GM19438 (cell line): ENCODE measurements around the gene ESPL1.
"Not testable (repeated sequence)": the region's sequence is repeated elsewhere in the genome, so short reads cannot be mapped to it uniquely, and the experiment has no call there.

Experiments
- ATAC-seq: cut with Tn5 transposase; IDR thresholded peaks from one replicate; pipeline ENCODE4 v1.9.1; 2021; ENCODE audit warnings: low read depth; ENCODE audit not compliant: unreplicated experiment

The ESPL1 gene

DNA sequence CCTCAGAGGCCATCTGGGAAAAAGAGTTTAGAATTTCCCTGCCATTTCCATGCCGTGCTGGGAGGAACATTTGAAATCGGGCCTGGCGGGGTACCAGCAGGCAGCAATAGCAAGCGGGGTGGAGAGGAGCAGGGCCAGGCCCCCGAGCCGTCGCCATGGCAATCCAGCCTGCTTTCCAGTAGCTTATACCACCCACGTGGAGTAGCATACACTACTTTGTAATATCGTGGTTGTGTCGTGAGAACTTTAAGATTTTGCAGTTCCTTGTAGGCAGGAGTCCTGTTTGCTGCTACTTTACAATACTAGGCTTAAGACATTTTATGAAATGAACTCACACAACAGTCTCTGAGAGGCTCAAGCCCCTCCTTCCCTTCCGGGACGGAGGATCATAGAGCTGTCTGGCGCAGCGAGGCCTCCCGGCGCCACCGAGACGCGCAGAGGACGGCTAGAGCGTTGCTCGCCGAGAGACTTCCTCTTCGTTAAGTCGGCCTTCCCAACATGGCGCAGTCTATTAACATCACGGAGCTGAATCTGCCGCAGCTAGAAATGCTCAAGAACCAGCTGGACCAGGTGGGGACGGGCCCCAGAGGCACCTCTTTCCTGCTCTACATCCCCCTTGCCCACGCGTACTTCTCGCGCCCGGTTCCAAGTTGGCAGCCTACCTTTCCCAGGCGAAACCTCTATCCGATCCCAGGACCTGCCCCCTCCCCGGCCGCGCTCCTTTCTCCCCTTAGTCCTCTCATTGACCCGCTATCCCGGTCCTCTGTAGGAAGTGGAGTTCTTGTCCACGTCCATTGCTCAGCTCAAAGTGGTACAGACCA is 27.2 kb downstream of the ESPL1 start, which contains the start of gene PFDN5:
Gene PFDN5 (plus strand): TSS at position 473 of the 821 bp plus-strand sequence. CDS start 26 bp downstream, at position 499.
- ATAC-seq = peak; percentile 83

DNA sequence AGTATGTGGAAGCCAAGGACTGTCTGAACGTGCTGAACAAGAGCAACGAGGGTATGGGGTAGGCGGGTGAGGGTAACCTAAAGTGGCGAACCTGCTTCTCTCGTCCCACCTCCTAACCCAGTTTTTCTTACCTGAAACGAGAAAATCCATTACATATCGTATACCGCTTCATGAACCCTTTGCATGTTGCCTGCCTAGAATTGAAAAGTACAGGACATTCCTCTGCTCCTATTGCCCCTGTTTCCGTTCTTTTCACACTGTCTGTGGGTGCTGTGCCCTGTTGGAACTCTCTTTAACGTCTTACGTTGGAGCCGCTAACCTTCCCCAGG is 27.8 kb downstream of the ESPL1 start:
- ATAC-seq = no peak

DNA sequence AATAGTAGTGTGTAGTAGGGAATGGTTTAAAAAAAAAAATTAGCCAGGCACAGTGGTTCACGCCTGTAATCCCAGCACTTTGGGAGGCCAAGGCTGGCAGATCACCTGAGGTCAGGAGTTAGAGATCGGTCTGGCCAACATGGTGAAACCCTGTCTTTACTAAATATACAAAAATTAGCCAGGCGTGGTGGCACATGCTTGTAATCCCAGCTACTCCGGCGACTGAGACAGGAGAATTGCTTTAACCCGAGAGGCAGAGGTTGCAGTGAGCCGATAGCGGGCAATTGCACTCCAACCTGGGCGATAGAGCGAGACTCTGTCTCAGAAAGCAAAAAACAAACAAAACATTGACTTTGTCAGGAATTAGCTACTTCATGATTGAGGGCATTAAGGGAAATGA is 29.0 kb downstream of the ESPL1 start:
- not testable (repeated sequence) for ATAC-seq

DNA sequence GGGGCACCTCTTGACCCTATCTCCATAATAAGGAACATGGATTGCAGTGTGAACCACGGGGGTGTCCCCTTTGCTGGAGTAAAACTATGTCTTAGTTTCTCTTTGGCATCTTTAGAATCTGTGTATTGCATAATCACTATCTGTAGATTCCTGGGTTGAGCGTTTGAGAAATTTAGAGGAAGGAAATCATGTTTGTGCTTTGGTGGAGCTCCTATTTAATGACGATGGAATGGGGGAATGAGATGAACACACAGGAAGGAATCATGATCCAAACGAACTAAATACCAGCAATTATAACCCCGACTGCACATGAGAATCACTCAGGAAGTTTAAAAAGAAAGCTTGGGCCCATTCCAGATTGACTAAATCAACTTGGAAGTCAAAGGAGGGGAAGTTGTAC is 30.1 kb downstream of the ESPL1 start:
- ATAC-seq = no peak

DNA sequence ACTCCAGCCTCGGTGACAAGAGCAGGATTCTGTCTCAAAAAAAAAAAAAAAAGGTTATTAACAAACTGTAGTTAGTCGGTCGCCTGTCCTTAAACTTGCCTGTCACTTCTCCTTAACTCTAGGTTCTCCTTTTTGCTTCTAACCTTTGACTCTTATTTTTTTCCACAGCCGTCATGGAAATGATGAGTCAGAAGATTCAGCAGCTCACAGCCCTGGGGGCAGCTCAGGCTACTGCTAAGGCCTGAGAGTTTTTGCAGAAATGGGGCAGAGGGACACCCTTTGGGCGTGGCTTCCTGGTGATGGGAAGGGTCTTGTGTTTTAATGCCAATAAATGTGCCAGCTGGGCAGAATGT is 31.0 kb downstream of the ESPL1 start:
- no peak for ATAC-seq

DNA sequence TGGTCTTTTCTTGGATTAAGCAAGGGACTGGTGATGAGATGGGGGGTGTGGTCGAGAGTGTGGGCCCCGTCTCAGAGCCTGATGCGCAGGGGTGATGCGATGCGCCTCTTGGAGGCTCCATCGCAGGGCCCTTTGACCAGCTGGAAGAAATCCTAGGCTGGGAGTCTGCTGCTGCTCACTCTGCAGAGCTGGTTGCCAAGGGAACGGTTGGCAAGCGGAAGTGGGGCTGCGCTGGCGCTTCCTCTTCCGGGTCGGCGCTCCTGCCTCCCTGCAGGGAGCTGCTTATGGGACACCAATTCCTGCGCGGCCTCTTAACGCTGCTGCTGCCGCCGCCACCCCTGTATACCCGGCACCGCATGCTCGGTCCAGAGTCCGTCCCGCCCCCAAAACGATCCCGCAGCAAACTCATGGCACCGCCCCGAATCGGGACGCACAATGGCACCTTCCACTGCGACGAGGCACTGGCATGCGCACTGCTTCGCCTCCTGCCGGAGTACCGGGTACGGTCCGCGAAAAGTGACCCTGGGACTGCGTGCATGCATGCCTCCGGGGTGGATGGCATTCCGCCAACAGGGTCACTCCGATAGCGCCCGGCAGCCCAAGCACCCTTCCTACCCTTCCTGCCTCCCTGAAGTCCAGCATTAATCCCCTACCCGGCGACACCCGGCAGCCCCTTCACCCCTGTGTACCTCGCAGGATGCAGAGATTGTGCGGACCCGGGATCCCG is 31.5 kb downstream of the ESPL1 start, which contains the start of gene MYG1:
Gene MYG1 (plus strand): TSS at position 242 of the 727 bp plus-strand sequence. CDS start 43 bp downstream, at position 285.
- ATAC-seq = peak; percentile 76

DNA sequence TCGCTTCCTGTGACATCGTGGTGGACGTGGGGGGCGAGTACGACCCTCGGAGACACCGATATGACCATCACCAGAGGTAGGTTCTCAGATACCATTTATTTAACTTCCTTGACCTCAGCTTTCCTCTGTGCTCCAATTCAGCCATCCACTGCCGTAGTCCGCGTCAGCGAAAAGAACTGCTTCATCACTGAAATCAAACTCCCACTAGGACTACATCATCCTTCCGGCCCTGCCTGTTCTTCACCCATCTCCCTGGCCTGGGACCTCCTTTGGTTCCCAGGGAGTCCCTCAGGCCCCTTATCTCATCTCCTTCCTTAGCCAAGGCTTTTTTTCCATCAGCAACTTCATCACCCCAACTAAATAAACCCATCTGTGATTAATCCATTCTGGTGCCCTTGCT is 32.1 kb downstream of the ESPL1 start:
- ATAC-seq = no peak

DNA sequence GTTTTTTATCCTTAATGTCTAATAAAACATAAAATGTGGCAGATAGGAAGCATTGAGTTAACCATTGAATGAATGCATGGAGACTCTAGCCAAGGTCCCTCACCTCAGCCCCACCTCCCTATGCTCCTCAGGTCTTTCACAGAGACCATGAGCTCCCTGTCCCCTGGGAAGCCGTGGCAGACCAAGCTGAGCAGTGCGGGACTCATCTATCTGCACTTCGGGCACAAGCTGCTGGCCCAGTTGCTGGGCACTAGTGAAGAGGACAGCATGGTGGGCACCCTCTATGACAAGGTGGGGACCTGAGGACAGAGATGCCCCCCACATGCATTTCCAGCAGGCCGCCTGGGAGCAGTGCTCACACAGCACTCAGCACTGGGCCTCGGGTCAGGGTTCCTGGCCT is 34.8 kb downstream of the ESPL1 start:
- no peak for ATAC-seq

DNA sequence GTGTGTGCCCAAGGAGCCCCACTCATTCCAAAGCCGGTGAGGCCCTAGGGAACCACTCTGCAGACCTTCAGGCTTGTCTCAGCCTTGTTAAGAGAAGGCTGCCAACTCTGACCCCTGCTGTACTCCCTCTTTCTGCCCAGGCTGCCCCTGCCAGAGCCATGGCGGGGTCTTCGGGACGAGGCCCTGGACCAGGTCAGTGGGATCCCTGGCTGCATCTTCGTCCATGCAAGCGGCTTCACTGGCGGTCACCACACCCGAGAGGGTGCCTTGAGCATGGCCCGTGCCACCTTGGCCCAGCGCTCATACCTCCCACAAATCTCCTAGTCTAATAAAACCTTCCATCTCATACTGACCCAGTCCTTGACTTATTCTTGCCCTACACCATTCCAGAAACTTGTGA is 38.7 kb downstream of the ESPL1 start:
- no peak for ATAC-seq

DNA sequence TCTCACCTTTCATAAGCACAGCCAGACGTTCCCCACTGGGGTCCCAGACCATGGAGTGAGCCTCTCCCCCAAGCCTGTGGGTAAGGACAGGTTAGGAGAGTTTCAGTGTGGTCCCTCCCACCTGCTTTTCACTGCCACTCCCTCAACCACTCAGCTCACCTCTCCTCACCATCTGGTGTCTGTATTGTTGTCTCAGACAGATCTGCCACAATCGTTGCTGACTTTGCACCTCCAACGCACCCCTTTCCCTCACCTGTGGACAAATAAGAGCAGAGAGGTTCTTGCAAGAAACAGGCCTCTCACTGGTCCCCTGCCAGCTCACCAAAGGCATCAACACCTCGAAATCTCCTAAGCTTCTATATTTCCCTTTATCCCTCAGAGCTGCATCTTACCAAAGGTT is 40.2 kb downstream of the ESPL1 start:
- ATAC-seq = no peak

DNA sequence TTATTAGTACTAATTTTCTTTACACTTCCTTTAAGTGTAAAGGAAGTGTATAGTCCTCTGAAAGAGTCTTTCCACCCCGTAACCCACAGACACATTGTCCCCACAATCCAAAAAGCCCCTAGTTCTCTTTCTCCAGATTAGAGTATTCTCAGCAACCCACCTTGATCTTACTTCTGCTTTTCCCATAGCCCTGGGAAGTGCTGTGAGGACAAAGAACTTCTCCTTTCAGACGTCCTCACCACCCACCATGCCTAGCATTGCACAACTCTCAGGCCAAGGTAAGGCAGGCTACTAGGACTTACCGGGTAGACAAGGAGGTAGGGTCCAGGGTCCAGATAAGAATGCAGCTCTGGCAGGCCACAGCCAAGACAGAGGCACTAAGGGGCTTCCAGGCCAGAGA is 45.9 kb downstream of the ESPL1 start:
- ATAC-seq = no peak

DNA sequence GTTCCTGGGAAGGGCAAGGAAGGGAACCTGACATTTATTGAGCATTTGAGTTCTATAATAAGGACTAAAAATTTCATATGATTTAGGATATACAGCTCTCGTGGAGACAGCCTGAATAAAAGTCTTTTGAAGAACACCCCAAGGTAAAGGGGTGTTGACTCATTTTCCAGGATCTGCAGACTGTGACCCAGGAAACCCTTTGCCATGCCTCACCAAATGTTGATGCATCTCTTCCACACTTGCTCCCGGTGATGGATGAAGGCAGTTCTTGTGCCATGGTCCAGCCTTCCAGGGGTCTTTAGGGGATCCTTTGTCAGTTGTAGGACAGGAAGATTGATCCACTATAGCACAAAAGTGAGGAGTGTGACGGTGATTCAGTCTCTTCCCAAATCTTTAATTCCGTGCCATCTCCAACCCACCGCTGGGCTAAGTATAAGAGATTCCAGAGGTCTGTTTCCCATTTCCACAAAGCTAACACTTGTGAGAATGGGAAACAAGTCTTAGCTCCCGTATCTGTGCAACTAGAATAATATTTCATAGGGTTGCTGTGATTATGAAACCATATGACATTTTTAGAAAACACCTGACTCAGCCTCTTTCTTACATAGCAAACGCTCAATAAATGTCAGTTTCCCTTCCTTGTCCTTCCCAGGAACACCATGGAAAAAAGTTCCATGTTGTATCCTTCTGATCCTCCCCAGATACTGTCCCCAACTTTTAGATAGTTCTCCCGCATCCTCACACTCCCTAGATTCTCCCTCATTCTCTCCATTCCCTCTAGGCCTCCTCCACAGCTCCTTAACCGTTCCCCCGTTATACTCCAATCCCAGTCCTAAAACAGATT is 52.5 kb downstream of the ESPL1 start:
- ATAC-seq = no peak

DNA sequence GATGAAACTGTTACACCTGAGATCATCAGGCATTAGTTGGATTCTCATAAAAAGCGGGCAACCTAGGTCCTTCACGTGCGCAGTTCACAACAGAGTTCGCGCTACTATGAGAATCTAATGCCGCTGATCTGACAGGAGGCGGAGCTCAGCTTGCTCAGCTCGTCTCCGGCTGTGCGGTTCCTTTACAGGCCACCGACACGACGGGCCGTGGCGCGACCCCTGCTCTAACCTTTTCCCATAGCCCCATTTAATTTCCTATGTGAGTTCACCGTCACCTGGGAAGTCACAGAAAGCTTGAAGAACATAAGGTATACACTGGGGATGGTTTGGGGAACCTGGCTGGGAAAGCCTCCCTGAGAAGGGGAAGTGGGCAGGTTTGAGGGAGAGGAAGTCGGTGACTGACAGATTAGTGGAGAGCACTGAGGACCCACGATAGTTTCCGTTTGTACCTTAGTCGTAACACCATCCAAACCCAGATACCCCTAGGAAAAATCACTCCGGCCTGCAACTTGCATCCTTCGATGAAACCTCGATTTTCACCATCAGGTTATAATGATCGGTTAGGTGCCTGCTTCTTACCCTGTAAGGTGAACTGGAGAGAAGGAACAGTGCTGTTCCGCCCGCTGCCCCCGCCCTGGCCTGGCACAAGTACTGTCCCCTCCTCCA is 56.1 kb downstream of the ESPL1 start:
- peak; percentile 40 for ATAC-seq

DNA sequence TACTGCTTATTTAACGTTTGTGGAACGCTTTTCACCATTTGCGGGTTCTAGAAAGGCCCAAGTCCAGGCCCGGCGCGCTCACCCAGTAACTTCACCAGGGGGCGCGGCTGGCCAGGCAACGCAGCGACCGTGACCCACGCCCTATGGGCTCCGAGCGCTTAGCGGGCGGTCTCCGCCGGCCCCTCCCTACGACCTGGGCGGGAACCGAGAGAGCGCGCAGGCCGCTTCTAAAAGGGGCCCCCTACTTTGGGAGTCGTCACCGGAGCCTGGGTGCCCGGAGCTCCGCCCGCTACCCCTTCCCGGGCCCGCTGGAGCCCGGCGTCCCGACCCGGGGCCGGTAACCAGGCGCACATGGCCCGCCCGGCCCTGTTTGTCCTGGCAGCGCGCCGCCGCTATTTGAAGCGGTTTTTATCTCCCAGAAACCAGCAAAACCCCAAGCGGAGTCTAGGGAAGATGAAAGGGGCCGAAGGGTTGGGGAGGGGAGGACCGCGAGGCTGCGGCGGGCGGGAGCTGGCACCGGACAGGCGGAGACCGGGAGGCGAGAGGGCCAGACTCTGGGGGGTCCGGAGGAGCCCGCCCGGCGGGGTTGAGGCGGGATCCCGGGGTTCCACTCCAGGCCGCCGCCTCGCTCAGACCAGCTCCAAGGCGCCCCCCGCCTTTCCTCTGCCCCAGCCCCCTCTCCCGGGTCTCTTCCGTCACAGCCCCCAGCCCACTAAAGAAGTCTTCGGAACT is 56.8 kb downstream of the ESPL1 start:
- ATAC-seq = peak; percentile 54

DNA sequence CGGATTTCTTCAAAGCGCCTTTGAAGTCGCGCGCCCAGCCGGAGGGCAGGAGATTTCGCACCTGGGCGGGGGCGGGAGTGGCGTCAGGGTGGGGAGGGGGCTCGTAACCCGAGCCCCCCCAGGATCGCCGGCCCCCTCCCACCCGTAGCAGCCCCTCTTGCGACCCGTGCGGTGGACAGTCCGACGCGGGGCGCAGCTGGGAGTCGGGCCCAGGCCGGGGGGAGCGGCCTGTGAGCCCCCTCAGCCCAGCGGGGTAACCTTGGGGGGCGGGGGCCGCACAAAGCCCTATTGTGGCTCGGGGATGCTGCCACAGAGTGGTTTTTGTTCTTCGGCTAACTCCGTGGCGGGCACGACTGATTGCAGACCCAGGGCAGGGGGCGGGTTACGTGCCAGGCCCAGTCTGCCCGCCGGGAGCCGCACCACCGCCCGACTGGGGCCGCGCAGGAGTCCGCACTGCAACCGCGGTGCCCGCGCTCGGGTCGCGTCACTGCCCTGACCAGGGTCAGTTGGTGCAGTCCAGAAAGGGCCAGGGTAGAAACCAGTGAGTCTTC is 57.5 kb downstream of the ESPL1 start:
- no peak for ATAC-seq

DNA sequence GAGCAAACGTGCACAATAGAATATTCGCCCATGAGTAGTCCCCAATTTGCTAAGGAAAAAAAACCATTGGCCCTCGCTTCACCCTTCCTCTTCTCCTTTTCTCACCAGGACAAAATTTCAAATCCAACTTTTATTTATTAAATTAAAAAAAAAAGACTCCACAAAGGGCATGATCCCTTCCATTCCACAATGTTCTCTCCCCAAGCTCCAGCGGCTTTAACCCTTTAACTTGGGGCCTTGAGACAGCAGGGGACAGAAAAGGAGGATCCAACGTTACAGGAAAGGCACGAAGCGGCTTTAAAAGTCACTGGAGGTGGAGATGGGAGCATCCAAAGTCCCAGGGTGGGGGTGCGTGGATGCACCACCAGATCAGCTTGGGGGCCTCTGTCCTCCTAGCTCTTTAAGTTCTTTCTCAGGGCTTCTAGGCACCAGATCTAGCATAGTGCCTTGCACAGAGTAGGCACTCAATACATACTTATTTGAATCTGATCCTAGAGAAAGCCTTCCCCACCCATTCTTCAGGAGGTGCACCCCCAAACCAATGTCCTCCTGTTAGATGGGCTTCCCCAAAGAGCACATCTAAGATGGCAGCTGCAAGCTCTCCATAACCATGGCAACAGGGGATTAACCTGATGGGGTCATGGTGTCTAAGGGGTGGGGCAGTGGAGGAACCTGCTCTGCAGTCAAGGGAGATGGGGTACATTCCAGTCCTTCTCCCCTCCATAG is 58.5 kb downstream of the ESPL1 start:
- no peak for ATAC-seq

DNA sequence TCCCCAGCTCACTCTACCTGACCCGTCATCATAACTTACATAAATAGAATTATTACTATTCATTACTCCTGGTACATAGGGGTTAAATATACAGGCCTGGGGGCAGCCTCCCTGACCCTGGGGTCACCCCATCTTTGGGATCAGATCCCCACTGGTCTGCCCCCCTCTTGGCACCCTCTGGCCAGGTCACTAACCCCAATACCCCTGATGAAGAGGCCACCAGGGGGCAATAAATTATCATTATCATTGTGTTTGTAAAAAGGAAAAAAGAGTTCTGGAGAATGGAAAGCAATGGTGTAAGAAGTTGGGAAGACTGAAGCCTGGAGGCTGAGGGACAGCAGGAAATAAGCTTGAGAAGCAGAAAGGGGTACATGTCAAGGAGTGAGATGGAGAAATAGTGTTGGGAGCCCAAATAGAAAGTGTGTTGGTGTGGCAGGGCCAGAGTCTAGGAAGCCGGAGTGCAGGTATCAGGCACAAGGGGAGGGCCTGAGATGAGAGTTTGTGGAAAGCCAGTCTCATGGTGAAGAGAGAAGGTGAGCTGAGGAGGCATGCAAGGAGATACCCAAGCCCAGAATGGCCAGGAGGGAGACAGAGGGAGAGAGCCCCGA is 59.4 kb downstream of the ESPL1 start:
- ATAC-seq = no peak

DNA sequence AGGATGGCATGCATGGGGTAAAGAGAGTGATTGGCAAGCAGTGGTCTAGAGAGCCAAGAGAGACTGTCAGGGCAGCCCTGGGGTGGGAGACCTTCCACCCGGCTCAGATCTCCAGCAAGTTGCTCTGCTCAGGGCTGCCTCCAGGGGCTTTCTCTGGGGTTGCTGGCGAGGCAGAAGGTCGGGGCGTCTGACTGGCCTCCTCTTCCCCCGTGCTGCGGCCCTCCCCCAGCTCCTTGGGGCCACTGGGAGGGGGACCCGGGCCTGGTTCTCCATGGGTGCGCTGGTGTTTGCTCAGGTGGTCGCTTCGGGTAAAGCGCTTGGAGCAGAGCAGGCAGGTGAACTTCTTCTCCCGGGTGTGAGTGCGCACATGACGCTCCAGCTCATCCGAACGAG is 59.9 kb downstream of the ESPL1 start:
- no peak for ATAC-seq

DNA sequence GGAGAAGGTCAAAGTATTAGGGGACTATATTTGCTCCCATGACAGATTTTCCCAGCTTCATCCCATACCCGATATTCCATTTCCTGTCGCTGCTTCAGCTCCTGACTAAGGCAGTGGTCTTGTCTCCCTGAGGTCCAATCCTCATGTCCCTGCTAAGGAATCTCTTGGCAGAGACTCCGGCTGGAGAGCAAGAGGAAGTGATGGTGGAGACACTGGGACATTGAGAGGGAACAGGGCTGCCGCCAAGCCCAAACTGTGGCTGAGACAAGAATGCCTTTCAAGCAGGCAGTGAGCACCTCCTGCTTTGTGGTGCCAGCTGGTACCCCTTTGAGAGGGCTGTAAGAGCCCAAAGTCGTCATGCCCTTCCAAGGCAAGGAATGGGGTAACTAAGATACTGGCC is 62.6 kb downstream of the ESPL1 start:
- ATAC-seq = no peak
